SK-N-SH (cell line): Measurements from ENCODE around the gene HS3ST5. TPM values are rescaled to one million over a fixed set of nuclear protein-coding genes. Genes with fewer than 3 reads are reported as not detected.

Source experiments
- CTCF ChIA-PET: fragments of 300-600, 350-600 bp; formaldehyde crosslinking; extraction: SDS; loops from one replicate; lab custom pipeline; 2021; lab: Yijun Ruan, JAX
- POLR2A ChIA-PET: fragments of 350-600 bp; sonication (Branson Sonifier 250); formaldehyde crosslinking; extraction: SDS; loops from one replicate; lab custom pipeline; 2020; ENCODE audit warnings: antibody characterized with exemption, inconsistent platforms; lab: Yijun Ruan, JAX
- DNase-seq: peaks from one replicate; pipeline ENCODE4 v3.0.0; 2012
- H2AFZ ChIP-seq: fragments of 200-600 bp; sonication (generic); 2 replicates; pipeline ENCODE4 v1.8.1; 2016; ENCODE audit warnings: antibody characterized with exemption, mild to moderate bottlenecking, low read depth
- H3F3A ChIP-seq: fragments of 200-600 bp; sonication (generic); replicated peaks from 2 replicates; pipeline ENCODE3; 2016; ENCODE audit warnings: antibody characterized with exemption, mild to moderate bottlenecking; ENCODE audit not compliant: insufficient read depth
- H3K27ac ChIP-seq, 2 experiments: fragments of 200-500 bp in 1 of 2; fragments of 200-600 bp in 1 of 2; sonication (Bioruptor generic) in 1 of 2; sonication (generic), shearing (Covaris generic) in 1 of 2; 2 replicates each; pipeline versions ENCODE4 v1.5.1 to v1.6.1; 2014 to 2016; ENCODE audit warnings: low read depth in 2 of 2, inconsistent platforms in 1 of 2, low read length in 1 of 2, mild to moderate bottlenecking in 1 of 2, mixed read lengths in 1 of 2
- H3K27me3 ChIP-seq: fragments of 200-600 bp; sonication (generic), shearing (Covaris generic); 2 replicates; pipeline ENCODE4 v1.6.1; 2016; ENCODE audit warnings: mixed run types; ENCODE audit not compliant: insufficient read depth
- H3K36me3 ChIP-seq, 2 experiments: fragments of 200-500 bp in 1 of 2; fragments of 200-600 bp in 1 of 2; sonication (Bioruptor generic) in 1 of 2; sonication (generic) in 1 of 2; replicated peaks in 1 of 2; 2 replicates each; pipeline versions ENCODE3 to v1.5.1; 2014 to 2016; ENCODE audit warnings: low read length in 1 of 2, mild to moderate bottlenecking in 1 of 2; ENCODE audit not compliant: insufficient read depth in 2 of 2, control insufficient read depth in 1 of 2
- H3K4me1 ChIP-seq, 2 experiments: fragments of 200-500 bp in 1 of 2; fragments of 200-600 bp in 1 of 2; sonication (Bioruptor generic) in 1 of 2; sonication (generic), shearing (Covaris generic) in 1 of 2; 2 replicates each; pipeline versions ENCODE4 v1.5.1 to v1.6.1; 2014 to 2016; ENCODE audit warnings: low read depth in 1 of 2, low read length in 1 of 2, mixed run types in 1 of 2; ENCODE audit not compliant: insufficient read depth in 2 of 2, control insufficient read depth in 1 of 2
- H3K4me2 ChIP-seq: fragments of 200-600 bp; sonication (generic), shearing (Covaris generic); 2 replicates; pipeline ENCODE4 v1.6.1; 2017; ENCODE audit warnings: mixed run types
- H3K4me3 ChIP-seq, 2 experiments: fragments of 200-500 bp in 1 of 2; fragments of 200-600 bp in 1 of 2; sonication (Bioruptor generic) in 1 of 2; sonication (generic), shearing (Covaris generic) in 1 of 2; 2 replicates each; pipeline versions ENCODE4 v1.5.1 to v1.8.1; 2014 to 2016; ENCODE audit warnings: low read depth in 2 of 2, inconsistent platforms in 1 of 2, low read length in 1 of 2, mild to moderate bottlenecking in 1 of 2, mixed read lengths in 1 of 2, moderate library complexity in 1 of 2
- H3K79me2 ChIP-seq: fragments of 200-600 bp; sonication (generic); 2 replicates; pipeline ENCODE4 v1.8.1; 2017; ENCODE audit warnings: mild to moderate bottlenecking; ENCODE audit not compliant: insufficient read depth
- H3K9ac ChIP-seq: fragments of 200-600 bp; sonication (generic); 2 replicates; pipeline ENCODE4 v1.6.1; 2017; ENCODE audit warnings: mixed run types
- H3K9me2 ChIP-seq: fragments of 200-600 bp; sonication (generic); 2 replicates; pipeline ENCODE4 v1.6.1; 2017; ENCODE audit warnings: mixed run types
- H3K9me3 ChIP-seq: fragments of 200-600 bp; sonication (generic); 2 replicates; pipeline ENCODE4 v1.6.1; 2017; ENCODE audit warnings: mixed run types, mild to moderate bottlenecking, moderate library complexity
- H4K20me1 ChIP-seq: fragments of 200-600 bp; sonication (generic); 2 replicates; pipeline ENCODE4 v1.6.1; 2017; ENCODE audit warnings: mild to moderate bottlenecking, mixed run types; ENCODE audit not compliant: insufficient read depth
- CHD2 ChIP-seq: fragments of 150-350 bp; IDR thresholded peaks from 2 replicates; pipeline ENCODE4 v1.6.1; 2018; ENCODE audit warnings: low read length; ENCODE audit not compliant: partially characterized antibody
- ELF1 ChIP-seq: IDR thresholded peaks from 2 replicates; pipeline ENCODE4 v1.4.0; 2012
- EP300 ChIP-seq, 2 experiments: IDR thresholded peaks; 2 replicates each; pipeline versions ENCODE4 v1.4.0 to v1.6.1; 2012; ENCODE audit warnings: borderline replicate concordance in 1 of 2, low read depth in 1 of 2, low read length in 1 of 2
- EZH2phosphoT487 ChIP-seq: fragments of 200-600 bp; sonication (generic); IDR thresholded peaks from 2 replicates; pipeline ENCODE4 v1.6.1; 2017; ENCODE audit warnings: low read depth, mixed run types, mild to moderate bottlenecking, antibody characterized with exemption, moderate library complexity, borderline replicate concordance
- FOXJ3 ChIP-seq: sonication (generic); formaldehyde crosslinking; IDR thresholded peaks from 2 replicates; pipeline ENCODE4 v1.5.1; 2020; ENCODE audit warnings: mild to moderate bottlenecking, missing genetic modification reagents
- GABPA ChIP-seq: IDR thresholded peaks from 2 replicates; pipeline ENCODE4 v1.4.0; 2012; ENCODE audit warnings: low read depth, mild to moderate bottlenecking
- GATA2 ChIP-seq: sonication (generic); formaldehyde crosslinking; IDR thresholded peaks from 2 replicates; pipeline ENCODE4 v1.5.0; 2020; ENCODE audit warnings: mild to moderate bottlenecking, missing genetic modification reagents
- MXI1 ChIP-seq: IDR thresholded peaks from 2 replicates; pipeline ENCODE4 v1.6.1; 2012; ENCODE audit warnings: mild to moderate bottlenecking, low read depth, low read length, improper control_type of control experiment
- NFIC ChIP-seq: IDR thresholded peaks from 2 replicates; pipeline ENCODE4 v1.4.0; 2012; ENCODE audit warnings: borderline replicate concordance
- NRF1 ChIP-seq: IDR thresholded peaks from 2 replicates; pipeline ENCODE4 v1.6.1; 2012; ENCODE audit warnings: low read depth, mild to moderate bottlenecking, low read length
- POLR2AphosphoS5 ChIP-seq: IDR thresholded peaks from 2 replicates; pipeline ENCODE4 v1.6.1; 2012; ENCODE audit warnings: low read depth, low read length
- RCOR1 ChIP-seq: fragments of 150-350 bp; IDR thresholded peaks from 2 replicates; pipeline ENCODE4 v1.6.1; 2017; ENCODE audit warnings: antibody characterized with exemption, low read length
- RFX5 ChIP-seq: IDR thresholded peaks from 2 replicates; pipeline ENCODE4 v1.6.1; 2012; ENCODE audit warnings: mild to moderate bottlenecking, improper control_type of control experiment, low read length
- RXRA ChIP-seq: IDR thresholded peaks from 2 replicates; pipeline ENCODE4 v1.4.0; 2012; ENCODE audit warnings: low read depth, mild to moderate bottlenecking, borderline replicate concordance
- SMC3 ChIP-seq: IDR thresholded peaks from 2 replicates; pipeline ENCODE4 v1.6.1; 2012; ENCODE audit warnings: low read depth, low read length, improper control_type of control experiment
- TAF1 ChIP-seq: IDR thresholded peaks from 2 replicates; pipeline ENCODE4 v1.6.1; 2012; ENCODE audit warnings: low read depth, mild to moderate bottlenecking, low read length, moderate library complexity, borderline replicate concordance
- WGBS: methylation state at CpG from one replicate; pipeline ENCODE4 v1.1.6; 2017; ENCODE audit warnings: low lambda C conversion rate; 5-methylcytosine and 5-hydroxymethylcytosine counted together
- polyA plus RNA-seq, 3 experiments: library from polyadenylated mRNA; depleted of rRNA; stranded (reverse); fragments of >200 nt; gene quantifications; 2 replicates each; pipeline ENCODE4 v1.2.3, GENCODE V29; 2012
- TF ChIP-seq, protein P1 (sequence below): fragments of 200-600 bp; sonication (generic); IDR thresholded peaks from 2 replicates; pipeline ENCODE4 v1.6.1; 2017; ENCODE audit warnings: antibody characterized with exemption, mild to moderate bottlenecking, moderate library complexity
- TF ChIP-seq, protein P2 (sequence below): IDR thresholded peaks from 2 replicates; pipeline ENCODE4 v1.4.0; 2012; ENCODE audit warnings: low read depth
- TF ChIP-seq, protein P3 (sequence below): IDR thresholded peaks from 2 replicates; pipeline ENCODE4 v1.4.0; 2012; ENCODE audit warnings: low read depth, borderline replicate concordance
- TF ChIP-seq, protein P4 (sequence below): IDR thresholded peaks from 2 replicates; pipeline ENCODE4; 2012

The HS3ST5 gene
- polyA plus RNA-seq, 1 of the 3 experiments (the other 2 are of a cell fraction), result 0.02 TPM

DNA sequence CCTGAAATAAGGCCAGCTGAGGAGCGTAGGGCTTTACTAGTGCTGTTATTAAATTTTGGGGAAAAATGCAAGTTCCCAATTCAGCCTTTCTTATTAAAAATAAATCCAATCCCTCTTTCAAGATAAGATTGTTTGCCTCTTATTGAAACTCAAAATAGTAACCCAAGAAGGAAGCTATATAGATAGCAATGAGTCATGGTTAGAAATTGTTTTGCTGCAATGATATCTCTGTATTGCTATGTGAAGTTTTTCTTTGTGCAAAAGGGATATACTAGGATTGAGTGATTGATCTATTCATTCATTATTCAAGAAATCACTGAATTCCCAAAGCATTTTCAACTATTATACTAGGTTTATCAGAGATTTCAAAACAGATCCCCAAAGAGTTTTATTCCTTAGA, 278.9 kb downstream of the HS3ST5 start (continued):
- no peak for TF ChIP-seq EP300 (IDR thresholded peaks at IDR 0.05; ENCODE audit: borderline replicate concordance in 1 of 2, low read depth in 1 of 2, low read length in 1 of 2)
- TF ChIP-seq MXI1, result no peak
- TF ChIP-seq CHD2, result no peak
- no peak for TF ChIP-seq TAF1
- no peak for TF ChIP-seq FOXJ3
- no peak for TF ChIP-seq GABPA

DNA sequence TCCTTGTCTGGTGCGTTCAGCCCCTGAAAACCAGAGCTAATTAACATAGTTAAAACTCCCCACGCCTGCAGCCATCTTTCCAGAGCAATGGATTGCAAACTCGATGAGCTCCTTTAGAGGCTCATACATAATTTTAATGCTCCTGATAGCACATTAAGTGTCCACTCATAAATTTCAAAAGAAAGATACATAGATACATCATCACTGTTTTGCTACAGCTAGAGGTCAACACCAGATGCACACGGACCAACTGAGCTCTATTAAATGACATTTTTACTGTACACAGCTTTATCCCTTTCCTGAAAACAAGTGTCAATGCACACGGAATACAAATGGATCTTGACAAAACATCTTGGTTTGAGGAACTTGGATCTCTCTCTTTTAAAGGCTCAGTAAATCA, 280.6 kb downstream of the HS3ST5 start:
- WGBS, result 25% methylated on average over 5 of the region's 5 CpGs
- ChIA-PET POLR2A (no interaction called here), CTCF (interaction anchor here (1.3 kb wide), 1 partner anchor 15 kb away, joined by 4 read pairs; no protein-coding TSS in a partner anchor)

More for the DNA sequence above, 280.6 kb downstream of the HS3ST5 start:
- Histone ChIP-seq H3K36me3 (no peaks in the 10 kb centered on the region), H3K27me3 (no peaks in the 10 kb centered on the region), H3K27ac (no peak overlapping the region), H4K20me1 (no peaks in the 10 kb centered on the region), H3K79me2 (no peaks in the 10 kb centered on the region), H3K9me2 (no peaks in the 10 kb centered on the region), H3K4me2 (no peak overlapping the region), H3K9me3 (no peaks in the 10 kb centered on the region), H3K4me3 (no peak overlapping the region), H2AFZ (no peak overlapping the region), H3K9ac (no peak overlapping the region), H3K4me1 (peaks cover 3 to 12% of the 10 kb centered on the region in 2 experiments; a peak in 3 of 4 replicates), H3F3A (no peaks in the 10 kb centered on the region)
- TF ChIP-seq RCOR1, result no peak
- no peak for TF ChIP-seq NRF1
- no peak for TF ChIP-seq RXRA
- no peak for TF ChIP-seq EZH2phosphoT487
- TF ChIP-seq TAF1, result no peak
- no peak for TF ChIP-seq GATA2 (CRISPR knock-in tag)
- no peak for TF ChIP-seq SMC3
- TF ChIP-seq, protein P1, sequence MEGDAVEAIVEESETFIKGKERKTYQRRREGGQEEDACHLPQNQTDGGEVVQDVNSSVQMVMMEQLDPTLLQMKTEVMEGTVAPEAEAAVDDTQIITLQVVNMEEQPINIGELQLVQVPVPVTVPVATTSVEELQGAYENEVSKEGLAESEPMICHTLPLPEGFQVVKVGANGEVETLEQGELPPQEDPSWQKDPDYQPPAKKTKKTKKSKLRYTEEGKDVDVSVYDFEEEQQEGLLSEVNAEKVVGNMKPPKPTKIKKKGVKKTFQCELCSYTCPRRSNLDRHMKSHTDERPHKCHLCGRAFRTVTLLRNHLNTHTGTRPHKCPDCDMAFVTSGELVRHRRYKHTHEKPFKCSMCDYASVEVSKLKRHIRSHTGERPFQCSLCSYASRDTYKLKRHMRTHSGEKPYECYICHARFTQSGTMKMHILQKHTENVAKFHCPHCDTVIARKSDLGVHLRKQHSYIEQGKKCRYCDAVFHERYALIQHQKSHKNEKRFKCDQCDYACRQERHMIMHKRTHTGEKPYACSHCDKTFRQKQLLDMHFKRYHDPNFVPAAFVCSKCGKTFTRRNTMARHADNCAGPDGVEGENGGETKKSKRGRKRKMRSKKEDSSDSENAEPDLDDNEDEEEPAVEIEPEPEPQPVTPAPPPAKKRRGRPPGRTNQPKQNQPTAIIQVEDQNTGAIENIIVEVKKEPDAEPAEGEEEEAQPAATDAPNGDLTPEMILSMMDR, result no peak
- no peak for TF ChIP-seq NFIC
- TF ChIP-seq, protein P2, sequence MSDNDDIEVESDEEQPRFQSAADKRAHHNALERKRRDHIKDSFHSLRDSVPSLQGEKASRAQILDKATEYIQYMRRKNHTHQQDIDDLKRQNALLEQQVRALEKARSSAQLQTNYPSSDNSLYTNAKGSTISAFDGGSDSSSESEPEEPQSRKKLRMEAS, result no peak
- no peak for TF ChIP-seq RFX5
- no peak for TF ChIP-seq CHD2
- TF ChIP-seq POLR2AphosphoS5, result no peak
- TF ChIP-seq, protein P3, sequence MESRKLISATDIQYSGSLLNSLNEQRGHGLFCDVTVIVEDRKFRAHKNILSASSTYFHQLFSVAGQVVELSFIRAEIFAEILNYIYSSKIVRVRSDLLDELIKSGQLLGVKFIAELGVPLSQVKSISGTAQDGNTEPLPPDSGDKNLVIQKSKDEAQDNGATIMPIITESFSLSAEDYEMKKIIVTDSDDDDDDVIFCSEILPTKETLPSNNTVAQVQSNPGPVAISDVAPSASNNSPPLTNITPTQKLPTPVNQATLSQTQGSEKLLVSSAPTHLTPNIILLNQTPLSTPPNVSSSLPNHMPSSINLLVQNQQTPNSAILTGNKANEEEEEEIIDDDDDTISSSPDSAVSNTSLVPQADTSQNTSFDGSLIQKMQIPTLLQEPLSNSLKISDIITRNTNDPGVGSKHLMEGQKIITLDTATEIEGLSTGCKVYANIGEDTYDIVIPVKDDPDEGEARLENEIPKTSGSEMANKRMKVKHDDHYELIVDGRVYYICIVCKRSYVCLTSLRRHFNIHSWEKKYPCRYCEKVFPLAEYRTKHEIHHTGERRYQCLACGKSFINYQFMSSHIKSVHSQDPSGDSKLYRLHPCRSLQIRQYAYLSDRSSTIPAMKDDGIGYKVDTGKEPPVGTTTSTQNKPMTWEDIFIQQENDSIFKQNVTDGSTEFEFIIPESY, result no peak
- TF ChIP-seq, protein P4, sequence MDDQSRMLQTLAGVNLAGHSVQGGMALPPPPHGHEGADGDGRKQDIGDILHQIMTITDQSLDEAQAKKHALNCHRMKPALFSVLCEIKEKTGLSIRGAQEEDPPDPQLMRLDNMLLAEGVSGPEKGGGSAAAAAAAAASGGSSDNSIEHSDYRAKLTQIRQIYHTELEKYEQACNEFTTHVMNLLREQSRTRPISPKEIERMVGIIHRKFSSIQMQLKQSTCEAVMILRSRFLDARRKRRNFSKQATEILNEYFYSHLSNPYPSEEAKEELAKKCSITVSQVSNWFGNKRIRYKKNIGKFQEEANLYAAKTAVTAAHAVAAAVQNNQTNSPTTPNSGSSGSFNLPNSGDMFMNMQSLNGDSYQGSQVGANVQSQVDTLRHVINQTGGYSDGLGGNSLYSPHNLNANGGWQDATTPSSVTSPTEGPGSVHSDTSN, result no peak
- no peak for TF ChIP-seq EP300 (IDR thresholded peaks at IDR 0.05; ENCODE audit: borderline replicate concordance in 1 of 2, low read depth in 1 of 2, low read length in 1 of 2)
- TF ChIP-seq GABPA, result no peak
- no peak for TF ChIP-seq ELF1
- no peak for DNase-seq
